H9 (cell line): ENCODE results near the gene GNG3. TPM values are rescaled to one million over a fixed set of nuclear protein-coding genes. Genes with fewer than 3 reads are reported as not detected.

ENCODE experiments used
- DNase-seq: peaks from one replicate; pipeline ENCODE4 v3.0.0-alpha.2; 2017
- H2AFZ ChIP-seq: one replicate; pipeline ENCODE4 v1.6.1; 2013; ENCODE audit warnings: mild to moderate bottlenecking, low read length, control low read depth, moderate library complexity
- H2AK5ac ChIP-seq: 2 replicates; pipeline ENCODE4 v1.6.1; 2013; ENCODE audit warnings: low read length, control low read depth, mixed read lengths; ENCODE audit not compliant: insufficient read length
- H2BK120ac ChIP-seq: one replicate; pipeline ENCODE4 v1.6.1; 2013; ENCODE audit warnings: low read depth, mild to moderate bottlenecking, low read length, control low read depth, inconsistent platforms; ENCODE audit not compliant: poor library complexity, severe bottlenecking
- H2BK12ac ChIP-seq: 2 replicates; pipeline ENCODE4 v1.6.1; 2013; ENCODE audit warnings: low read length, control low read depth, mixed read lengths, low read depth; ENCODE audit not compliant: insufficient read length
- H2BK15ac ChIP-seq: 2 replicates; pipeline ENCODE4 v1.6.1; 2013; ENCODE audit warnings: low read depth, low read length, control low read depth
- H2BK20ac ChIP-seq: one replicate; pipeline ENCODE4 v1.6.1; 2013; ENCODE audit warnings: low read depth, mild to moderate bottlenecking, low read length, control low read depth, inconsistent platforms; ENCODE audit not compliant: poor library complexity, severe bottlenecking
- H2BK5ac ChIP-seq: 2 replicates; pipeline ENCODE4 v1.6.1; 2013; ENCODE audit warnings: low read length, control low read depth, mixed read lengths; ENCODE audit not compliant: insufficient read length
- H3K14ac ChIP-seq: 2 replicates; pipeline ENCODE4 v1.6.1; 2013; ENCODE audit warnings: low read length, control low read depth; ENCODE audit not compliant: insufficient read depth
- H3K18ac ChIP-seq: 2 replicates; pipeline ENCODE4 v1.6.1; 2013; ENCODE audit warnings: low read depth, mild to moderate bottlenecking, mixed read lengths, low read length, control low read depth; ENCODE audit not compliant: insufficient read length
- H3K23ac ChIP-seq: 2 replicates; pipeline ENCODE4 v1.6.1; 2013; ENCODE audit warnings: low read length, control low read depth, mixed read lengths, low read depth; ENCODE audit not compliant: insufficient read length
- H3K23me2 ChIP-seq: 2 replicates; pipeline ENCODE4 v1.6.1; 2013; ENCODE audit warnings: low read depth, mild to moderate bottlenecking, mixed read lengths, low read length, control low read depth; ENCODE audit not compliant: insufficient read length, poor library complexity, severe bottlenecking
- H3K27ac ChIP-seq: 2 replicates; pipeline ENCODE4 v1.5.1; 2013; ENCODE audit warnings: low read length, control low read depth, mixed read lengths, low read depth; ENCODE audit not compliant: insufficient read length
- H3K27me3 ChIP-seq: 2 replicates; pipeline ENCODE4 v1.6.1; 2013; ENCODE audit warnings: low read length, control low read depth, inconsistent platforms; ENCODE audit not compliant: insufficient read depth
- H3K4ac ChIP-seq: 2 replicates; pipeline ENCODE4 v1.6.1; 2013; ENCODE audit warnings: low read depth, mild to moderate bottlenecking, control low read depth, inconsistent platforms, low read length, moderate library complexity
- H3K4me1 ChIP-seq: 2 replicates; pipeline ENCODE4 v1.6.1; 2013; ENCODE audit warnings: low read length, control low read depth, inconsistent platforms; ENCODE audit not compliant: insufficient read depth
- H3K4me2 ChIP-seq: 2 replicates; pipeline ENCODE4 v1.6.1; 2013; ENCODE audit warnings: low read length, control low read depth, mixed read lengths; ENCODE audit not compliant: insufficient read length, insufficient read depth
- H3K56ac ChIP-seq: 2 replicates; pipeline ENCODE4 v1.6.1; 2013; ENCODE audit warnings: low read depth, mild to moderate bottlenecking, mixed read lengths, low read length, control low read depth; ENCODE audit not compliant: insufficient read length
- H3K79me1 ChIP-seq: 2 replicates; pipeline ENCODE4 v1.6.1; 2013; ENCODE audit warnings: low read depth, mild to moderate bottlenecking, moderate library complexity, low read length, control low read depth, inconsistent platforms; ENCODE audit not compliant: insufficient read depth, poor library complexity, severe bottlenecking
- H3K79me2 ChIP-seq: 2 replicates; pipeline ENCODE4 v1.6.1; 2013; ENCODE audit warnings: low read length, control low read depth, inconsistent platforms; ENCODE audit not compliant: insufficient read depth
- H3K9ac ChIP-seq: 2 replicates; pipeline ENCODE4 v1.6.1; 2013; ENCODE audit warnings: low read length, control low read depth, mixed read lengths; ENCODE audit not compliant: insufficient read length; ENCODE audit errors: extremely low read depth
- H3K9me3 ChIP-seq: one replicate; pipeline ENCODE4 v1.6.1; 2013; ENCODE audit warnings: low read depth, low read length, inconsistent platforms; ENCODE audit not compliant: control insufficient read depth
- H3T11ph ChIP-seq: one replicate; pipeline ENCODE4 v1.6.1; 2013; ENCODE audit warnings: mild to moderate bottlenecking, low read length, control low read depth, inconsistent platforms
- H4K20me1 ChIP-seq: one replicate; pipeline ENCODE4 v1.6.1; 2013; ENCODE audit not compliant: control insufficient read depth, insufficient read length, insufficient read depth
- H4K5ac ChIP-seq: 2 replicates; pipeline ENCODE4 v1.6.1; 2013; ENCODE audit warnings: low read depth, mild to moderate bottlenecking, mixed read lengths, low read length, control low read depth; ENCODE audit not compliant: insufficient read length
- H4K8ac ChIP-seq: replicated peaks from 2 replicates; pipeline ENCODE4 v1.6.1; 2013; ENCODE audit warnings: low read length, control low read depth, mixed read lengths, low read depth; ENCODE audit not compliant: insufficient read length
- H4K91ac ChIP-seq: 2 replicates; pipeline ENCODE4 v1.6.1; 2013; ENCODE audit warnings: low read depth, mild to moderate bottlenecking, moderate library complexity, mixed read lengths, low read length, control low read depth; ENCODE audit not compliant: insufficient read length
- H3K27ac Mint-ChIP-seq, 3 experiments: 2 replicates in 2 of 3; 3 replicates in 1 of 3; pipeline ENCODE4 v1.8.0; 2020 to 2021; ENCODE audit warnings: mixed read lengths in 3 of 3, mild to moderate bottlenecking in 1 of 3, moderate library complexity in 1 of 3
- H3K27me3 Mint-ChIP-seq: 2 replicates; pipeline ENCODE4 v1.8.0; 2021; ENCODE audit warnings: low read depth, mild to moderate bottlenecking, moderate library complexity, mixed read lengths
- H3K36me3 Mint-ChIP-seq, 3 experiments: 2 replicates in 2 of 3; 3 replicates in 1 of 3; pipeline ENCODE4 v1.8.0; 2020 to 2021; ENCODE audit warnings: low read depth in 3 of 3, mixed read lengths in 3 of 3; ENCODE audit not compliant: insufficient read depth in 1 of 3
- H3K4me1 Mint-ChIP-seq, 2 experiments: 2 replicates each; pipeline ENCODE4 v1.8.0; 2020; ENCODE audit warnings: mixed read lengths in 2 of 2
- H3K4me3 Mint-ChIP-seq, 2 experiments: 2 replicates in 1 of 2; 3 replicates in 1 of 2; pipeline ENCODE4 v1.8.0; 2020 to 2021; ENCODE audit warnings: mild to moderate bottlenecking in 2 of 2, mixed read lengths in 2 of 2, moderate library complexity in 1 of 2
- H3K9me3 Mint-ChIP-seq, 2 experiments: 2 replicates in 1 of 2; 3 replicates in 1 of 2; pipeline ENCODE4 v1.8.0; 2020; ENCODE audit warnings: mild to moderate bottlenecking in 2 of 2, mixed read lengths in 2 of 2, moderate library complexity in 1 of 2
- CTCF ChIP-seq: fragments of 200-600 bp; sonication (generic); conservative IDR thresholded peaks from 3 replicates; pipeline ENCODE4 v1.8.0; 2021; ENCODE audit warnings: antibody characterized with exemption, mild to moderate bottlenecking
- WGBS: extraction: QIAGEN DNeasy Blood & Tissue Kit; methylation state at CpG from one replicate; pipeline ENCODE4 v1.1.7; 2013; ENCODE audit warnings: missing lambda C conversion rate, low lambda C conversion rate, mixed read lengths; ENCODE audit not compliant: insufficient read length; ENCODE audit errors: extremely low coverage; 5-methylcytosine and 5-hydroxymethylcytosine counted together
- long read RNA-seq: library from polyadenylated mRNA; unstranded; transcript quantifications from one replicate; pipeline ENCODE4 v2.0.0, GENCODE V29; 2020
- total RNA-seq: library from RNA; stranded (reverse); gene quantifications from 2 replicates; pipeline ENCODE4 v1.2.1, GENCODE V29; 2021

The GNG3 gene
- 3.2 and 3.4 TPM in 2 replicates for total RNA-seq
- long read RNA-seq, partial matches to known transcripts = 0 of 13 reads
- long read RNA-seq, other reads (novel, unspliced or antisense) = 12 of 13 reads

GRCh38 chr11:62707277-62707861 lies at the start of gene GNG3, which contains the start of gene BSCL2:
TSS of gene GNG3 (plus strand) at chr11:62707676. CDS start at chr11:62708296, 620 bp downstream.
TSS of gene BSCL2 (minus strand) at chr11:62707424. CDS start at chr11:62707195, 229 bp downstream.
- H2AFZ ChIP-seq = no peak within 1 kb of the TSS
- no peak within 1 kb of the TSS for H2BK12ac ChIP-seq
- WGBS = no CpG with 5 or more reads among the region's 10 CpGs
- H3K27ac ChIP-seq = no peak within 1 kb of the TSS
- no peak within 1 kb of the TSS for H2BK15ac ChIP-seq
- no peak within 1 kb of the TSS for H2BK20ac ChIP-seq
- no peak for TF ChIP-seq CTCF
- H3K27me3 ChIP-seq = no peaks in the 10 kb centered on the region
- Mint-ChIP-seq H3K36me3 (peaks cover 20 to 34% (median 22%) of the 10 kb centered on the region in 3 experiments), H3K27ac (peak within 1 kb of the TSS; percentile 96 to 100 (median 97)), H3K9me3 (no peaks in the 10 kb centered on the region; a peak in 1 of 5 replicates), H3K4me3 (peak within 1 kb of the TSS; percentile 84 to 91), H3K27me3 (no peaks in the 10 kb centered on the region), H3K4me1 (peaks cover 39 to 44% of the 10 kb centered on the region in 2 experiments)
- H3K4me1 ChIP-seq = peaks cover 2% of the 10 kb centered on the region; the same call in 1 of the 2 replicates
- peaks cover 28% of the 10 kb centered on the region for H3K23me2 ChIP-seq
- H4K91ac ChIP-seq = no peak within 1 kb of the TSS
- peak within 1 kb of the TSS; percentile 99 for H3K4me2 ChIP-seq
- no peak within 1 kb of the TSS for H2BK5ac ChIP-seq
- H3K79me1 ChIP-seq = no peaks in the 10 kb centered on the region
- H3K9me3 ChIP-seq = no peaks in the 10 kb centered on the region
- H3T11ph ChIP-seq = no peak within 1 kb of the TSS
- H3K56ac ChIP-seq = no peak within 1 kb of the TSS
- no peak within 1 kb of the TSS for H3K23ac ChIP-seq
- peak within 1 kb of the TSS; percentile 69 for H3K14ac ChIP-seq
- H4K8ac ChIP-seq = no peak within 1 kb of the TSS
- no peaks in the 10 kb centered on the region for H4K20me1 ChIP-seq
- DNase-seq = peak; percentile 99
- H3K18ac ChIP-seq = peak within 1 kb of the TSS; percentile 37
- H3K4ac ChIP-seq = no peak within 1 kb of the TSS
- no peak within 1 kb of the TSS for H2AK5ac ChIP-seq
- peak within 1 kb of the TSS; percentile 67 for H3K9ac ChIP-seq
- H2BK120ac ChIP-seq = no peak within 1 kb of the TSS
- H4K5ac ChIP-seq = no peak within 1 kb of the TSS
- no peaks in the 10 kb centered on the region; the same call in 1 of the 2 replicates for H3K79me2 ChIP-seq
